CD14-positive monocyte (primary cell): ENCODE data around the gene NRN1L. TPM values are rescaled to one million over a fixed set of nuclear protein-coding genes. Genes with fewer than 3 reads are reported as not detected.

ENCODE experiments used
- DNase-seq, 3 donors: peaks; one replicate each; pipeline ENCODE4 v3.0.0-alpha.2; 2011 to 2022
- H2AFZ ChIP-seq: 2 replicates; pipeline ENCODE4 v1.6.0; 2012; ENCODE audit warnings: mild to moderate bottlenecking, low read depth, low read length, inconsistent platforms; ENCODE audit not compliant: insufficient read depth, poor library complexity, severe bottlenecking
- H3K27ac ChIP-seq, 2 donors: 1 replicate in 1 of 2; 2 replicates in 1 of 2; pipeline ENCODE4 v1.5.1; 2012 to 2013; ENCODE audit warnings: low read length in 2 of 2, control low read depth in 1 of 2, inconsistent platforms in 1 of 2, low read depth in 1 of 2, mild to moderate bottlenecking in 1 of 2
- H3K27me3 ChIP-seq, 2 donors: one replicate each; pipeline versions ENCODE4 v1.6.0 to v1.6.1; 2011 to 2013; ENCODE audit warnings: low read length in 2 of 2; ENCODE audit not compliant: control insufficient read depth in 2 of 2, insufficient read depth in 2 of 2
- H3K36me3 ChIP-seq, 2 donors: replicated peaks in 1 of 2; 1 replicate in 1 of 2; 2 replicates in 1 of 2; pipeline versions ENCODE4 v1.5.1 to v1.6.1; 2012 to 2013; ENCODE audit warnings: low read length in 2 of 2, control low read depth in 1 of 2, inconsistent platforms in 1 of 2, mild to moderate bottlenecking in 1 of 2; ENCODE audit not compliant: insufficient read depth in 2 of 2, control insufficient read depth in 1 of 2
- H3K4me1 ChIP-seq, 2 donors: 1 replicate in 1 of 2; 2 replicates in 1 of 2; pipeline versions ENCODE4 v1.5.1 to v1.6.1; 2012 to 2013; ENCODE audit warnings: low read length in 2 of 2, control low read depth in 1 of 2, inconsistent platforms in 1 of 2, mild to moderate bottlenecking in 1 of 2, moderate library complexity in 1 of 2; ENCODE audit not compliant: insufficient read depth in 2 of 2, control insufficient read depth in 1 of 2
- H3K4me2 ChIP-seq: replicated peaks from 2 replicates; pipeline ENCODE3; 2012; ENCODE audit warnings: low read length, moderate library complexity, mild to moderate bottlenecking; ENCODE audit not compliant: poor library complexity, severe bottlenecking; ENCODE audit errors: extremely low read depth
- H3K4me3 ChIP-seq, 3 experiments: fragments of 200-600 bp in 1 of 3; sonication (generic) in 1 of 3; replicated peaks in 1 of 3; 1 replicate in 2 of 3; 2 replicates in 1 of 3; pipeline ENCODE4 v1.5.1; 2011 to 2013; ENCODE audit warnings: low read length in 3 of 3, mild to moderate bottlenecking in 3 of 3, control low read depth in 2 of 3, low read depth in 2 of 3, inconsistent platforms in 1 of 3, moderate library complexity in 1 of 3
- H3K79me2 ChIP-seq: 2 replicates; pipeline ENCODE4 v1.6.0; 2012; ENCODE audit warnings: mild to moderate bottlenecking, control low read depth, inconsistent platforms, low read length, moderate library complexity; ENCODE audit not compliant: insufficient read depth
- H3K9ac ChIP-seq: 2 replicates; pipeline ENCODE4 v1.6.0; 2017; ENCODE audit warnings: low read length, mild to moderate bottlenecking; ENCODE audit not compliant: insufficient read depth, poor library complexity, severe bottlenecking
- H3K9me3 ChIP-seq, 2 donors: replicated peaks in 1 of 2; 1 replicate in 1 of 2; 2 replicates in 1 of 2; pipeline versions ENCODE4 v1.5.1 to v1.6.1; 2012 to 2013; ENCODE audit warnings: low read length in 2 of 2, control low read depth in 1 of 2; ENCODE audit not compliant: control insufficient read depth in 1 of 2, insufficient read depth in 1 of 2
- H4K20me1 ChIP-seq: 2 replicates; pipeline ENCODE4 v1.6.0; 2012; ENCODE audit warnings: mild to moderate bottlenecking, low read length, control low read depth, moderate library complexity; ENCODE audit not compliant: insufficient read depth
- H3K27ac Mint-ChIP-seq, 7 donors: one replicate each; pipeline ENCODE4 v1.8.0; 2020; ENCODE audit warnings: mild to moderate bottlenecking in 7 of 7, mixed read lengths in 7 of 7, moderate library complexity in 6 of 7, inconsistent platforms in 2 of 7
- H3K27me3 Mint-ChIP-seq, 3 donors: one replicate each; pipeline ENCODE4 v1.8.0; 2021 to 2022; ENCODE audit warnings: low read depth in 3 of 3, mild to moderate bottlenecking in 3 of 3, mixed read lengths in 3 of 3, moderate library complexity in 3 of 3, inconsistent platforms in 1 of 3
- H3K36me3 Mint-ChIP-seq, 2 donors: one replicate each; pipeline ENCODE4 v1.8.0; 2020; ENCODE audit warnings: mixed read lengths in 2 of 2, inconsistent platforms in 1 of 2, mild to moderate bottlenecking in 1 of 2
- H3K4me1 Mint-ChIP-seq: one replicate; pipeline ENCODE4 v1.8.0; 2020; ENCODE audit warnings: mild to moderate bottlenecking, mixed read lengths
- H3K4me3 Mint-ChIP-seq, 2 donors: one replicate each; pipeline ENCODE4 v1.8.0; 2020; ENCODE audit warnings: mild to moderate bottlenecking in 2 of 2, mixed read lengths in 2 of 2, moderate library complexity in 1 of 2
- H3K9me3 Mint-ChIP-seq, 7 donors: one replicate each; pipeline ENCODE4 v1.8.0; 2020 to 2022; ENCODE audit warnings: mixed read lengths in 7 of 7, mild to moderate bottlenecking in 6 of 7, moderate library complexity in 6 of 7, inconsistent platforms in 2 of 7
- WGBS: methylation state at CpG from one replicate; pipeline ENCODE4 v1.1.5; 2013; ENCODE audit warnings: missing lambda C conversion rate; ENCODE audit not compliant: insufficient coverage; 5-methylcytosine and 5-hydroxymethylcytosine counted together
- intact Hi-C, 2 donors: fragments of 100-400 bp; cut with micrococcal nuclease; formaldehyde crosslinking; loops; one replicate each; pipeline versions ENCODE4 v1.15.0 to v1.15.1; 2023
- polyA plus RNA-seq, 3 donors: library from polyadenylated mRNA; depleted of rRNA in 1 of 3; unstranded in 2 of 3; stranded (reverse) in 1 of 3; fragments of 300-500 nt in 2 of 3; fragments of >200 nt in 1 of 3; fragmentation: Illumina TruSeq in 2 of 3; gene quantifications; 1 replicate in 2 of 3; 2 replicates in 1 of 3; pipeline ENCODE4 v1.2.3, GENCODE V29; 2012 to 2021
- TF ChIP-seq, protein P1 (sequence below): fragments of 200-600 bp; IDR thresholded peaks from one replicate; pipeline ENCODE4 v1.8.0; 2022; ENCODE audit warnings: antibody characterized with exemption, mild to moderate bottlenecking

NRN1L gene
- polyA plus RNA-seq, 3 donors, result 0.50 to 3.6 TPM; not detected in 1

DNA sequence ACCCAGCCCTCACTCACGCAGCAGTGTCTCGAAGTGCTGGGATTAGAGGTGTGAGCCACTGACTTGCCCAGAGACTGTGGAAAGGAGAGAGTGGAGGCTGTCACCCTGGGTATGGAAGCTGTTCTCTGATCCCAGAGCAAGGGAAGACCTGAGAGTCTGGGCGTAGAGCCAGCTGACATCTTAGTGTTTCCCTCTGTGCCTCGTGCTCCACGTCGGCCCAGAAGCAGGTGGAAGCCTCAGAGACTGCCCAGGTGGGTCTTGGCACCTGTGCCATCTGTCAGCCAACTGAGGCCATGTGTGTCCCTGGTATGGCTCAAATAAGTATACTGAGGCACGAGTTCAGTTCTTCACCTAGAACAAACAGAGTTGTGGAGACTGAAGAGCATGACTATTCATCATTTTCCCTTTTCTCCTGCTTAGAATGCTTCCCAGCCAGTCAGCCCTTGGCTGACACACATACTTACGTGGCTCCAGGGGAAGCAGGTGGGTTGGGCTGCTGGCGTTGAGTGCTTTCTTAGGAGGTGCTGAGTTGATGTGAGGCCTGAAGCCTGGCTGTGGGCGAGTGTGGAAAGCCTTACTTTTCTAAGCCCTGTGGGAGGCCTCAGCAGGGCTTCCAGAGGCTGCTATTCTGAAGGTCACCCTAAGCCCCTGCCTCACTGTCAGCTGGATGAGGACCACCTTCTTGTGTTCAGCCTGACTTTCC lies 38.9 kb downstream of the NRN1L start:
- Mint-ChIP-seq H3K27me3 (peaks cover 0 to 2% (median 0%) of the 10 kb centered on the region in 3 donors), H3K4me1 (no peaks in the 10 kb centered on the region), H3K9me3 (no peaks in the 10 kb centered on the region), H3K36me3 (peaks cover 40 to 67% of the 10 kb centered on the region in 2 donors), H3K27ac (peak overlapping the region in 2 of 7 donors; percentile 45 to 62), H3K4me3 (no peak overlapping the region)
- Histone ChIP-seq H3K4me2 (no peak overlapping the region), H3K36me3 (peaks cover 42 to 81% of the 10 kb centered on the region in 2 donors), H3K4me1 (no peaks in the 10 kb centered on the region), H2AFZ (no peak overlapping the region), H3K27ac (no peak overlapping the region), H3K79me2 (peaks cover 25% of the 10 kb centered on the region), H3K27me3 (no peaks in the 10 kb centered on the region), H3K9ac (no peak overlapping the region), H3K4me3 (no peak overlapping the region), H3K9me3 (no peaks in the 10 kb centered on the region), H4K20me1 (peaks cover 93% of the 10 kb centered on the region)
- TF ChIP-seq, protein P1, sequence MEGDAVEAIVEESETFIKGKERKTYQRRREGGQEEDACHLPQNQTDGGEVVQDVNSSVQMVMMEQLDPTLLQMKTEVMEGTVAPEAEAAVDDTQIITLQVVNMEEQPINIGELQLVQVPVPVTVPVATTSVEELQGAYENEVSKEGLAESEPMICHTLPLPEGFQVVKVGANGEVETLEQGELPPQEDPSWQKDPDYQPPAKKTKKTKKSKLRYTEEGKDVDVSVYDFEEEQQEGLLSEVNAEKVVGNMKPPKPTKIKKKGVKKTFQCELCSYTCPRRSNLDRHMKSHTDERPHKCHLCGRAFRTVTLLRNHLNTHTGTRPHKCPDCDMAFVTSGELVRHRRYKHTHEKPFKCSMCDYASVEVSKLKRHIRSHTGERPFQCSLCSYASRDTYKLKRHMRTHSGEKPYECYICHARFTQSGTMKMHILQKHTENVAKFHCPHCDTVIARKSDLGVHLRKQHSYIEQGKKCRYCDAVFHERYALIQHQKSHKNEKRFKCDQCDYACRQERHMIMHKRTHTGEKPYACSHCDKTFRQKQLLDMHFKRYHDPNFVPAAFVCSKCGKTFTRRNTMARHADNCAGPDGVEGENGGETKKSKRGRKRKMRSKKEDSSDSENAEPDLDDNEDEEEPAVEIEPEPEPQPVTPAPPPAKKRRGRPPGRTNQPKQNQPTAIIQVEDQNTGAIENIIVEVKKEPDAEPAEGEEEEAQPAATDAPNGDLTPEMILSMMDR, result no peak
- WGBS, result 88% methylated on average over 8 of the region's 10 CpGs
- DNase-seq, result no peak
- intact Hi-C loops, result no loop called here

DNA sequence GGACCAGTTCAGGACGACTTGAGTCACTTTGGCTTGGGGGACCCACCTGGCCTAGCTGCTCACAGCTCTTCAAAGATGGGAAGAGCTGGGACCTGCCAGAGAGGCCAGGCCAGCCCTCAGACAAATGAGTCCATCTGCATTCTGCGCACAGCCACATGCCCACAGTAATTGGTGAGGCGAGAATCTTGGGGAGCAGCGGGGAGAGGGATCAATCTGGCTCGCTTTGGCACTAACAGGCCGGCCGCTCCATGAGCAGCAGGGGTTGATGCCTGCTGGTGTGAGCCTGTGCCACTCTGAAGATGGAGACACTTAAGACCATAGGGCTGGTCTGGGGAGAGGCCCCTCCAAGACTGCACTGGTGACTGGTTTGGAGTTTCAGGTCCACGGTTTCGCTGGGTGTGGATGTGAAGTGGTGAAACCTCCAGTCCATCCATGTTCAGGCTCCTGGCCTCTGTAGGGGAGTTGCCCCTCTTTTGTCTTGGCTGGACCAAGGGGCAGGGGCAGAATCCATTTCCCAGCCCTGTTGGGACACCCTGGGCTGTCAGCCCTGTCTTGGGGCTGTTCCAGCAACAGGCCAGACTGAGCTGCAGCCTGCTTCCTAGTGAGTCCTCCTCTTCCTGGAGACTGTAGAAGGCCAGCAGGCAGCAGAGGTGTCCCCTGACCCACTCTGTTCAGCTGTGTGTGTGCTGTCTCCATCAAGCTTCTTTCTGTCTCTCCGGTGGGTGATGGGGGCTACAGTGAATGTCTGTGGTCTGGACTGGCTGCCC lies 39.6 kb downstream of the NRN1L start:
- DNase-seq, result no peak
- H3K4me2 ChIP-seq, result no peak overlapping the region
- H3K36me3 ChIP-seq, result peaks cover 44 to 81% of the 10 kb centered on the region in 2 donors
- no peaks in the 10 kb centered on the region for H3K27me3 ChIP-seq
- Mint-ChIP-seq H3K4me3 (no peak overlapping the region), H3K27ac (peak overlapping the region in 4 of 7 donors; percentile 2 to 45 (median 32)), H3K9me3 (no peaks in the 10 kb centered on the region), H3K36me3 (peaks cover 35 to 64% of the 10 kb centered on the region in 2 donors), H3K27me3 (peaks cover 0 to 2% (median 0%) of the 10 kb centered on the region in 3 donors), H3K4me1 (no peaks in the 10 kb centered on the region)
- H3K79me2 ChIP-seq, result peaks cover 17% of the 10 kb centered on the region
- H2AFZ ChIP-seq, result no peak overlapping the region
- intact Hi-C loops, result no loop called here
- no peak overlapping the region for H3K27ac ChIP-seq
- peaks cover 93% of the 10 kb centered on the region for H4K20me1 ChIP-seq
- H3K9me3 ChIP-seq, result no peaks in the 10 kb centered on the region
- 97% methylated on average over 10 of the region's 10 CpGs for WGBS
- H3K9ac ChIP-seq, result no peak overlapping the region
- H3K4me1 ChIP-seq, result no peaks in the 10 kb centered on the region
- no peak overlapping the region for H3K4me3 ChIP-seq
- TF ChIP-seq, protein P1, result no peak
